ENCODE measurements around the gene SEMA4B.

GRCh38 chr15:90211440-90212143 is 10.5 kb downstream of the SEMA4B start:
- TF ChIP-seq TAF1 (IDR thresholded peaks at IDR 0.05; ENCODE audit: low read depth, low read length) = no peak
- TF ChIP-seq POLR2AphosphoS5 (IDR thresholded peaks at IDR 0.05; ENCODE audit: low read depth, low read length) = no peak
- TF ChIP-seq POLR2A (IDR thresholded peaks at IDR 0.05; ENCODE audit: low read depth, low read length) = no peak
- TF ChIP-seq PAX5 (IDR thresholded peaks at IDR 0.05; ENCODE audit: insufficient read depth, low read length, severe bottlenecking) = no peak
- TF ChIP-seq POU2F2 (IDR thresholded peaks at IDR 0.05; ENCODE audit: low read depth, low read length) = no peak
- TF ChIP-seq SPI1 (IDR thresholded peaks at IDR 0.05; ENCODE audit: low read depth, low read length) = no peak
